OCI-LY3 (cell line): Measurements from ENCODE around the gene GJB6.

ENCODE experiments used
- EZH2phosphoT487 ChIP-seq: fragments of 200-600 bp; shearing (Covaris generic); IDR thresholded peaks from 2 replicates; pipeline ENCODE4 v1.6.1; 2018; ENCODE audit warnings: antibody characterized with exemption, mixed run types, low read depth
- TF ChIP-seq, protein P1 (sequence below): fragments of 200-600, 300-600 bp; sonication (generic); IDR thresholded peaks from 2 replicates; pipeline ENCODE4 v1.5.1; 2014; ENCODE audit warnings: antibody characterized with exemption, low read length, low read depth

DNA sequence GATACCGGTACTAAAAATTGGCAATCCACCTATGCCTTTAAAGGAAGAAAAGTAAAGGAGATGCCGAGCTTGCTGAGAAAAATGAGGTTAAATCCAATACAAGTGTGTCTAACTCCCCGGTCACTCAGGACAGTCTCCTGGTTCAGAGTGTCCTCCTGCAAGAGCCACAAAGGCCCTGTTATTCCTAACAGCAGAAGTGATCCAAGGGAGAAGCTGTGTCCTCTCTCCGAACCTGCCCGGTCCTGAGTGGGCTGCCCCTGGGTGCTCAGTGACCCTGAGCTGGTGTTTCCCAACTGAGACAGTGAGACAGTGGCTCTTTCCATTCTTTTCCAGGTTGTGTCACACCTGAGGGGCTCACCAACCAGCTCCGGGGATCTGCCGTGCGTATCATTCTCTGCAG is 4.8 kb downstream of the GJB6 start:
- TF ChIP-seq, protein P1, sequence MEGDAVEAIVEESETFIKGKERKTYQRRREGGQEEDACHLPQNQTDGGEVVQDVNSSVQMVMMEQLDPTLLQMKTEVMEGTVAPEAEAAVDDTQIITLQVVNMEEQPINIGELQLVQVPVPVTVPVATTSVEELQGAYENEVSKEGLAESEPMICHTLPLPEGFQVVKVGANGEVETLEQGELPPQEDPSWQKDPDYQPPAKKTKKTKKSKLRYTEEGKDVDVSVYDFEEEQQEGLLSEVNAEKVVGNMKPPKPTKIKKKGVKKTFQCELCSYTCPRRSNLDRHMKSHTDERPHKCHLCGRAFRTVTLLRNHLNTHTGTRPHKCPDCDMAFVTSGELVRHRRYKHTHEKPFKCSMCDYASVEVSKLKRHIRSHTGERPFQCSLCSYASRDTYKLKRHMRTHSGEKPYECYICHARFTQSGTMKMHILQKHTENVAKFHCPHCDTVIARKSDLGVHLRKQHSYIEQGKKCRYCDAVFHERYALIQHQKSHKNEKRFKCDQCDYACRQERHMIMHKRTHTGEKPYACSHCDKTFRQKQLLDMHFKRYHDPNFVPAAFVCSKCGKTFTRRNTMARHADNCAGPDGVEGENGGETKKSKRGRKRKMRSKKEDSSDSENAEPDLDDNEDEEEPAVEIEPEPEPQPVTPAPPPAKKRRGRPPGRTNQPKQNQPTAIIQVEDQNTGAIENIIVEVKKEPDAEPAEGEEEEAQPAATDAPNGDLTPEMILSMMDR = no peak
- no peak for TF ChIP-seq EZH2phosphoT487
